Measurements from ENCODE around the gene PLXNB3. TPM values are rescaled to one million over a fixed set of nuclear protein-coding genes. Genes with fewer than 3 reads are reported as not detected.
"Not testable (repeated sequence)": the region's sequence is repeated elsewhere in the genome, so short reads cannot be mapped to it uniquely, and the experiment has no call there.

PLXNB3 gene
- total RNA-seq, 2 donors from 2014 or later: 0.25 to 2.9 TPM

GRCh38 chrX:153803211-153804099 is 39.4 kb downstream of the PLXNB3 start:
- Mint-ChIP-seq H3K36me3 (ENCODE audit: low read depth) (no peaks in the 10 kb centered on the region), H3K4me1 (peaks cover 4% of the 10 kb centered on the region), H3K27ac (no peak overlapping the region), H3K4me3 (no peak overlapping the region), H3K27me3 (no peaks in the 10 kb centered on the region)
- no peaks in the 10 kb centered on the region for H3K9me3 ChIP-seq (ENCODE audit: control insufficient read depth, low read length, poor library complexity, severe bottlenecking)
- ATAC-seq (no peak), DNase-seq (no peak)

DNA sequence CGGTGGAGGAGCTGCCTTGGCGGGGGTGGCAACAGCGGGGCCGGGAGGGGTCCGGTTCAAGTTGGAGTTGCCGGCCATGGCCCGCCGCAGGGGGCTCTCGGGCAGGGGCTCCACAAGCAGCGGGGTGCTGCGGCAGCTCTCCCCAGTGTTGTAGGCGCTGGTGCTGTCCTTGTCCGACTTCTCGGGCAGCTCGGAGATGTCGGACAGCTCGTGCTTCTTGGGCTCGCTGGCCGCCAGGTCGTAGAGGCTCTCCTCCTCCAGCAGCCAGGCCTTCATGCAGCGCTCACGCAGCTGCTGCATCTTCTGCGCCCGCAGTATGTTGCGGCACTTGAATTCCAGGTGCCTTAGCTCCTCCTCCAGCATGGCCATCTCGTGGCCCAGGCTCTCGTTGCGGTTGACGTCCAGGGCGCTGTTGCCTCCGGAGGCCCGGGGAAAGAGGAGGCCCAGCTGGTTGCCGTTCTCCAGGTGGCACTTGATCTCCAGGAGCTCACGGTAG is 40.1 kb downstream of the PLXNB3 start:
- Mint-ChIP-seq H3K36me3 (ENCODE audit: low read depth) (no peaks in the 10 kb centered on the region), H3K4me1 (peaks cover 4% of the 10 kb centered on the region), H3K27ac (no peak overlapping the region), H3K27me3 (no peaks in the 10 kb centered on the region), H3K4me3 (no peak overlapping the region)
- no peaks in the 10 kb centered on the region for H3K9me3 ChIP-seq (ENCODE audit: control insufficient read depth, low read length, poor library complexity, severe bottlenecking)
- ATAC-seq (no peak), DNase-seq (no peak)

- no peak overlapping the region for H3K4me3 Mint-ChIP-seq
- DNase-seq (no peak), ATAC-seq (no peak)
- H3K36me3 Mint-ChIP-seq (ENCODE audit: low read depth): no peaks in the 10 kb centered on the region
- H3K9me3 ChIP-seq (ENCODE audit: control insufficient read depth, low read length, poor library complexity, severe bottlenecking): no peaks in the 10 kb centered on the region
- H3K4me1 Mint-ChIP-seq: peaks cover 4% of the 10 kb centered on the region
- no peak overlapping the region for H3K27ac Mint-ChIP-seq
- no peaks in the 10 kb centered on the region for H3K27me3 Mint-ChIP-seq
Observed at GRCh38 chrX:153804621-153805020, 40.6 kb downstream of the PLXNB3 start.

GRCh38 chrX:153805436-153805835 is 41.4 kb downstream of the PLXNB3 start:
- no peak for DNase-seq
- H3K27me3 Mint-ChIP-seq: no peaks in the 10 kb centered on the region
- no peak overlapping the region for H3K4me3 Mint-ChIP-seq
- H3K27ac Mint-ChIP-seq: no peak overlapping the region
- no peaks in the 10 kb centered on the region for H3K36me3 Mint-ChIP-seq (ENCODE audit: low read depth)
- ATAC-seq: no peak
- no peaks in the 10 kb centered on the region for H3K9me3 ChIP-seq (ENCODE audit: control insufficient read depth, low read length, poor library complexity, severe bottlenecking)
- H3K4me1 Mint-ChIP-seq: peaks cover 4% of the 10 kb centered on the region

DNA sequence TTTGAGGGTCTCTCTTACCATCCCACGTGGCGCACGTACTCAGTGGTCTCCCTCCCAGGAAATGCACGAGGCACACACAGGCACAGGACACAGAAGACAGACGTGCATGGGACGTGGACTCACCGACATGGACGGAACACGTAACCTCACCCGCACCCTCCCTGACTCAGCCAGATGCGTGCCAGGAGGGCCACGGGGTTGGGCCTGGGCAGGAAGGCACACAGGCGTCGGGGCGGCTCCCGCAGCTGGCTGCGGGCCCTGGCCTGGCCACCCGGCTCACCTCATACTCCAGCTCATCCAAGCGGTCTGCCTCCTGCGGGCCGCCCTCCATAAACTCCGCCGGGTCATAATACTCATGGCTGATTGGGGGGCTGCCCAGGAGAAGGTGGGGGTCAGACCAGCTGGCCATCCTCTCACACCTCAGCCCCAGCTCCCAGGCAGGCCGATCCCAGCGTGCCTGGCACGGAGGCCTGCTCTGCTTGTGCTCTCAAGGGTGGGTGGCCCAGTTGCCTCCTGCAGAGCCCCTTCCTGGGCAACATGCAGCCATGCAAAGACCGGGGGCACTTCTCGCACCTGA is 43.0 kb downstream of the PLXNB3 start:
- H3K4me3 Mint-ChIP-seq: no peak overlapping the region
- H3K9me3 ChIP-seq (ENCODE audit: control insufficient read depth, low read length, poor library complexity, severe bottlenecking): no peaks in the 10 kb centered on the region
- H3K36me3 Mint-ChIP-seq (ENCODE audit: low read depth): no peaks in the 10 kb centered on the region
- no peak for DNase-seq
- no peak overlapping the region for H3K27ac Mint-ChIP-seq
- H3K27me3 Mint-ChIP-seq: no peaks in the 10 kb centered on the region
- H3K4me1 Mint-ChIP-seq: peaks cover 7% of the 10 kb centered on the region
- ATAC-seq: no peak

DNA sequence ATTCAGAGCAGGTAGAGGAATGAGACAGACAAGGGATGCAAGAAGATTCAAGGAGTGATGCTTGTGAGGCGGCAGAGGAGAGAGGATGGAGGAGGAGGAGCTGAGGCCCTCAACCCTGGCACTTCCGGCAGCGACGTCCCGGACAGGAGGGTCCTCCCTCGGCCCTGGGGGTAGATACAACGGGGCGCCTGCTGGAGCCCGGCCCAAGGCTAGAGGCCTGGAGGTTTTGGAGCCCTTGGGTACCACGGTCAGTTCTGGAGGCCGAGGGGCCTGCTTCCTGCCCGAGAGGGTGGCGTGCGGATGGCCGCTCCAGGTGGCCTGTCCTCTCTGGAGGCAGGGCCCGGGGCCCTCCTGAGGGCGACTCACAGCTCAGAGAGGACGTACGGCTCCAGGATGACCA is 43.9 kb downstream of the PLXNB3 start:
- H3K27me3 Mint-ChIP-seq: no peaks in the 10 kb centered on the region
- H3K36me3 Mint-ChIP-seq (ENCODE audit: low read depth): no peaks in the 10 kb centered on the region
- H3K27ac Mint-ChIP-seq: no peak overlapping the region
- H3K9me3 ChIP-seq (ENCODE audit: control insufficient read depth, low read length, poor library complexity, severe bottlenecking): no peaks in the 10 kb centered on the region
- H3K4me3 Mint-ChIP-seq: no peak overlapping the region
- DNase-seq (no peak), ATAC-seq (no peak)
- H3K4me1 Mint-ChIP-seq: peaks cover 6% of the 10 kb centered on the region

DNA sequence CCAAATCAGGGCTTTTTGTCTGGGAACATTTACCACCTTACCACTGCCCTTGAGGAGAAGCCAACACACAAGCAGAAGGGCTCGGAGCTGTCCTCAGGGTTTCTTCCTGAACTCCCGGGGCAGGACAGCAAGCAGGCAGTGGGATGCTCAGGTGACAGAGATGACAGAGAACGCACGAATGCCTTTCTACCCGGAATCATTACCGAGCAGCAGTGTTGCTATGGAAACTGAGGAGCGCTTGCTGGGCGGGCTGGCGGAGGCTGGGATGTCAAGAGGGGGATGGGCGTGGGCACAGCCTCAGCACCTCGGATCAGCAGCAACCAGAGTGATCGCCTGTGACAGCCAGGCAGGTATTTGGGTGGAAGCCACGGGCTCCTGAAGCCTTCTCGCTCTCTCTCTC is 48.2 kb downstream of the PLXNB3 start:
- H3K27ac Mint-ChIP-seq: no peak overlapping the region
- H3K36me3 Mint-ChIP-seq (ENCODE audit: low read depth): peaks cover 2% of the 10 kb centered on the region
- no peaks in the 10 kb centered on the region for H3K9me3 ChIP-seq (ENCODE audit: control insufficient read depth, low read length, poor library complexity, severe bottlenecking)
- no peak for DNase-seq
- H3K4me3 Mint-ChIP-seq: no peak overlapping the region
- no peaks in the 10 kb centered on the region for H3K27me3 Mint-ChIP-seq
- no peak for ATAC-seq
- peaks cover 22% of the 10 kb centered on the region for H3K4me1 Mint-ChIP-seq

DNA sequence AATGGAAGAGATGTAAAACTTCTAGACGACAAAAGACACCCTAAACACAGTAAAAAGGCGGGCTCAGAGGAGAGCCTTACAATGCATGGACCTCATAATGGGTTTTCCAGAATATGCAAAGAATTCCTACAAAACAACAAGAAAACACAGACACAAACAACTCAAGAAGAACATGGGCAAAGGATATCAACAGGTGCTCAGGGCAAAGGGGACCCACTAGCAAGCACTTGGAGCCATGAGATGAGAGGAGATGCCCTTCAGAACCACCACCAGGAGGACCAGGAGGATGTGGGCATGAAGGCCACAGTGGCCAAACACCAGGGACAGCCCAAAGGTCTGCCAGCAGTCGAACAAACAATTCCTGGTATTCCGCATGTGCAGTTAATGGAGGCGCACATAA is 49.1 kb downstream of the PLXNB3 start:
- peaks cover 20% of the 10 kb centered on the region for H3K4me1 Mint-ChIP-seq
- DNase-seq: no peak
- H3K9me3 ChIP-seq (ENCODE audit: control insufficient read depth, low read length, poor library complexity, severe bottlenecking): no peaks in the 10 kb centered on the region
- peak overlapping the region; percentile 57 for H3K27ac Mint-ChIP-seq
- peaks cover 2% of the 10 kb centered on the region for H3K36me3 Mint-ChIP-seq (ENCODE audit: low read depth)
- H3K4me3 Mint-ChIP-seq: no peak overlapping the region
- ATAC-seq: no peak
- no peaks in the 10 kb centered on the region for H3K27me3 Mint-ChIP-seq

- Mint-ChIP-seq H3K4me3 (no peak overlapping the region), H3K27ac (no peak overlapping the region), H3K4me1 (peaks cover 25% of the 10 kb centered on the region), H3K27me3 (no peaks in the 10 kb centered on the region), H3K36me3 (ENCODE audit: low read depth) (peaks cover 2% of the 10 kb centered on the region)
- ATAC-seq: no peak
- H3K9me3 ChIP-seq (ENCODE audit: control insufficient read depth, low read length, poor library complexity, severe bottlenecking): no peaks in the 10 kb centered on the region
- DNase-seq: no peak
Observed at GRCh38 chrX:153814591-153815315, 50.7 kb downstream of the PLXNB3 start.

GRCh38 chrX:153816831-153817690 is 53.0 kb downstream of the PLXNB3 start:
- Mint-ChIP-seq H3K36me3 (ENCODE audit: low read depth) (peaks cover 2% of the 10 kb centered on the region), H3K4me1 (peaks cover 27% of the 10 kb centered on the region), H3K4me3 (peak overlapping the region; percentile 86), H3K27ac (peak overlapping the region; percentile 65), H3K27me3 (no peaks in the 10 kb centered on the region)
- ATAC-seq: peak; percentile 66
- H3K9me3 ChIP-seq (ENCODE audit: control insufficient read depth, low read length, poor library complexity, severe bottlenecking): no peaks in the 10 kb centered on the region
- DNase-seq: no peak

- Mint-ChIP-seq H3K4me3 (peak overlapping the region; percentile 59), H3K4me1 (peaks cover 32% of the 10 kb centered on the region)
- not testable (repeated sequence) for H3K27me3 Mint-ChIP-seq; H3K36me3 Mint-ChIP-seq (ENCODE audit: low read depth); ATAC-seq; H3K27ac Mint-ChIP-seq; H3K9me3 ChIP-seq (ENCODE audit: control insufficient read depth, low read length, poor library complexity, severe bottlenecking); DNase-seq
Observed at GRCh38 chrX:153818064-153818463, 54.0 kb downstream of the PLXNB3 start.

GRCh38 chrX:153818571-153819383 is 54.7 kb downstream of the PLXNB3 start:
- Mint-ChIP-seq H3K4me1 (peaks cover 33% of the 10 kb centered on the region), H3K27ac (no peak overlapping the region), H3K36me3 (ENCODE audit: low read depth) (no peaks in the 10 kb centered on the region), H3K4me3 (peak overlapping the region; percentile 62), H3K27me3 (no peaks in the 10 kb centered on the region)
- peak; percentile 38 to 62 (median 61) for DNase-seq
- peak; percentile 72 for ATAC-seq
- no peaks in the 10 kb centered on the region for H3K9me3 ChIP-seq (ENCODE audit: control insufficient read depth, low read length, poor library complexity, severe bottlenecking)
